Colonic mucosa (tissue), 4 donors: ENCODE results near the gene NRP2. TPM values are rescaled to one million over a fixed set of nuclear protein-coding genes. Genes with fewer than 3 reads are reported as not detected.
A peak's percentile ranks its signal among the peaks of the same experiment; 100 is the strongest.

Source experiments
- DNase-seq: peaks from one replicate; pipeline ENCODE4 v3.0.0-alpha.2; 2020
- H3K27ac ChIP-seq: fragments of 200-600 bp; one replicate; pipeline ENCODE4 v1.8.0; 2021
- H3K27me3 ChIP-seq: fragments of 200-600 bp; one replicate; pipeline ENCODE4 v1.8.0; 2021
- H3K36me3 ChIP-seq: fragments of 200-600 bp; one replicate; pipeline ENCODE4 v1.8.0; 2021
- H3K4me1 ChIP-seq: fragments of 200-600 bp; one replicate; pipeline ENCODE4 v1.8.0; 2021; ENCODE audit warnings: mild to moderate bottlenecking
- H3K4me3 ChIP-seq: fragments of 200-600 bp; one replicate; pipeline ENCODE4 v1.8.0; 2021
- H3K9ac ChIP-seq, 2 donors: one replicate each; pipeline ENCODE4 v1.7.0; 2013; ENCODE audit warnings: control low read depth in 2 of 2, low read depth in 2 of 2, low read length in 2 of 2
- H3K9me3 ChIP-seq: fragments of 200-600 bp; one replicate; pipeline ENCODE4 v1.8.0; 2021
- CTCF ChIP-seq: fragments of 200-600 bp; IDR thresholded peaks from one replicate; pipeline ENCODE4 v1.8.0; 2022; ENCODE audit warnings: antibody characterized with exemption, mild to moderate bottlenecking
- intact Hi-C: fragments of 100-400 bp; cut with DNase I; formaldehyde crosslinking; loops from one replicate; pipeline ENCODE4 v1.14.1; 2022
- total RNA-seq, 2 donors: library from RNA; stranded (reverse); fragmentation: NEBNext Ultra II Directional in 1 of 2; extraction: Animal tissue kit (Norgen Biotek cat#: 25700) in 1 of 2; gene quantifications; one replicate each; pipeline ENCODE4 v1.2.1, GENCODE V29; 2021
- donor health status: healthy.
- donor health status: DM: no; HTN: no; CAD: no.
- donor health status: DM: no; HTN: no; CAD: no.

The NRP2 gene
- 10 to 100 TPM in 1 of 2 donors, 1 to 10 TPM in 1; 5.4 to 25.2 TPM for total RNA-seq

DNA sequence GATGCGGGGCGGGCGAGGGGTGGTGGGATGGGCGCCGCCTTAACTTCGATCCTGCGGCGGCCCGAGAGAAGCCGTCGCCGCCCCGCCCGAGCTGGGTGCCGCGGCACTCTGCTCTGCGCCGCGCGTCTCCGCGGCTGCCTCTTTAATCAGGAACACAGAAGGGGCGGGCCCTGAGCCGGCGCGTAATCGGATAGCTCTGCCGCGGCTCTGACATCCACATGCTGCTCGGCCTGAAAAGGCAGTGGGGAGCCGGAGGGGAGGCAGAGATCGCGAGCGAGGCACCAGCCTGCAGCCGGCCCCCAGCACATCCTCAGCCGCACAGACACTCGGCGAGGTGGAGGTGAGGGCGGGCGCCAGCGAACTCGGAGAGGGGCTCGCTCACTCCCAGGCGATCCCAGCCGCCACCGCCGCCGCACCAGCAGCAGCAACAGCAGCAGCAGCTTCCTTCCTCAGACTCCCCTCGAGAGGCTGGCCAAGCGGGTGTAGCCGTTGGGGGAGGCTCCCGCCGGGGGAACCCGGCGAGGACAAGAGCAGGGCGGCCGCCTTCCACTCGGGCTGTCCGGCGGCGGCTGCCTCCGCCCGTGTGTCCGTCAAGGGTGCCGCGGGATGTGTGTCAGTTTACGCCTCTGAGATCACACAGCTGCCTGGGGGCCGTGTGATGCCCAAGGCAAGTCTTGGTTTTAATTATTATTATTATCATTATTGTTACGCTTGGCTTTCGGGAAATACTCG, at the start of gene NRP2:
NRP2 (plus strand) TSS at position 263 of the 732 bp plus-strand sequence. CDS start 790 bp downstream, outside the sequence.
- TF ChIP-seq CTCF: no peak
- H3K4me3 ChIP-seq: peak within 1 kb of the TSS; percentile 51
- H3K36me3 ChIP-seq: no peaks in the 10 kb centered on the region
- peaks cover 25% of the 10 kb centered on the region for H3K27me3 ChIP-seq
- peak within 1 kb of the TSS; percentile 49 to 58 for H3K9ac ChIP-seq
- H3K9me3 ChIP-seq: no peaks in the 10 kb centered on the region
- DNase-seq: peak; percentile 79
- no peaks in the 10 kb centered on the region for H3K4me1 ChIP-seq
- intact Hi-C loops: no loop called here
- peak within 1 kb of the TSS; percentile 82 for H3K27ac ChIP-seq

DNA sequence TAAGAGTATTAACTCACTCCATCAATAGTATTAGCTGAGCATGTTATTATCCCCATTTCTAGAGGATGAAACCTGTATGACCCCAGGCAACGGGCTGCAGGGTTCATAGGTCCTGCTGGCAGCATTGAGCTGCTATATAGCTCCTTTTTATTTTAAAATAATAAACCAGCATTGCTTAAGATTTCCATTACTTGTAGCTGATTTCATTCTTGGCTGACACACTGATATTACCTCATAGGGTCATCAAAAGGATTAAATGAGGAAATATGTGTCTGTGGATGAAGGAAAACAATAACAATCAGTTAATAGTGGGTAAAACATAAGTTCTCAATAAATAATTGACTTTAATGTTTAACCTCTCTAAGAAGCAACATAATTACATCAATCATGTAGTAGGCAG, 48.3 kb upstream of the NRP2 start:
- no peak for DNase-seq
- no peaks in the 10 kb centered on the region for H3K27me3 ChIP-seq
- no peak overlapping the region for H3K4me3 ChIP-seq
- H3K9ac ChIP-seq: no peak overlapping the region
- intact Hi-C loops: no loop called here
- H3K36me3 ChIP-seq: no peaks in the 10 kb centered on the region
- H3K27ac ChIP-seq: no peak overlapping the region
- H3K9me3 ChIP-seq: no peaks in the 10 kb centered on the region
- H3K4me1 ChIP-seq: no peaks in the 10 kb centered on the region
- no peak for TF ChIP-seq CTCF

GRCh38 chr2:205636549-205637319, 45.6 kb upstream of the NRP2 start:
- no peak for TF ChIP-seq CTCF
- H3K36me3 ChIP-seq: no peaks in the 10 kb centered on the region
- H3K9ac ChIP-seq: no peak overlapping the region

DNA sequence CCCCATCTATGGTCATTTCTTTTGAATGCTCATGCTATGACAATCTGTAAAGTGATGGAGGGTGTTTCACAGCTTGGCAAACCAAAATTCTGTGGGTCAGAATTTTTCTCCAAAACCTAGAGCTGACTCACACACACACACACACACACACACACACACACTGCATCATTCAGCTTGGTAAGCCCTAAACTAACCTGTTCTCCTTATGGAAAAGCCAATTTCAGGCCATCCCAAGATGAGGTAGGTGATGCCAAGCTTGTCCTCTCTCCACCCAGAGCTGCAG, 45.0 kb upstream of the NRP2 start:
- Histone ChIP-seq H3K27me3 (no peaks in the 10 kb centered on the region), H3K27ac (no peak overlapping the region), H3K4me3 (no peak overlapping the region), H3K4me1 (no peaks in the 10 kb centered on the region), H3K9ac (no peak overlapping the region), H3K36me3 (no peaks in the 10 kb centered on the region), H3K9me3 (no peaks in the 10 kb centered on the region)
- no peak for DNase-seq
- no peak for TF ChIP-seq CTCF
- intact Hi-C loops: no loop called here

More at GRCh38 chr2:205636549-205637319, 45.6 kb upstream of the NRP2 start:
- Histone ChIP-seq H3K4me1 (no peaks in the 10 kb centered on the region), H3K4me3 (no peak overlapping the region), H3K27me3 (no peaks in the 10 kb centered on the region), H3K27ac (no peak overlapping the region), H3K9me3 (no peaks in the 10 kb centered on the region)
- intact Hi-C loops: no loop called here
- DNase-seq: no peak

GRCh38 chr2:205637779-205638503, 44.4 kb upstream of the NRP2 start:
- Histone ChIP-seq H3K4me1 (no peaks in the 10 kb centered on the region), H3K4me3 (no peak overlapping the region), H3K27ac (no peak overlapping the region), H3K36me3 (no peaks in the 10 kb centered on the region), H3K9ac (no peak overlapping the region), H3K9me3 (no peaks in the 10 kb centered on the region), H3K27me3 (no peaks in the 10 kb centered on the region)
- TF ChIP-seq CTCF: no peak
- intact Hi-C loops: no loop called here
- DNase-seq: no peak
